GM23338 (cell line): ENCODE measurements around the gene EFHC2. TPM values are rescaled to one million over a fixed set of nuclear protein-coding genes. Genes with fewer than 3 reads are reported as not detected.

Source experiments
- ATAC-seq: fragments of 200-7000 bp; cut with Tn5 transposase; 3 replicates; pipeline ENCODE4 v1.9.1; 2020
- DNase-seq: peaks from one replicate; pipeline ENCODE4 v3.0.0-alpha.2; 2015; ENCODE audit warnings: low spot score
- H2AFZ ChIP-seq: fragments of 200-600 bp; sonication (generic); 2 replicates; pipeline ENCODE4 v1.8.0; 2016; ENCODE audit warnings: antibody characterized with exemption, mild to moderate bottlenecking, moderate library complexity
- H3F3A ChIP-seq: fragments of 200-600 bp; sonication (generic); replicated peaks from 2 replicates; pipeline ENCODE4 v1.8.0; 2017; ENCODE audit warnings: antibody characterized with exemption, mixed run types, low read depth
- H3K27ac ChIP-seq: fragments of 200-600 bp; sonication (generic); 2 replicates; pipeline ENCODE4 v1.6.1; 2016; ENCODE audit warnings: low read depth
- H3K27me3 ChIP-seq: fragments of 200-600 bp; sonication (generic); 2 replicates; pipeline ENCODE4 v1.8.0; 2016; ENCODE audit warnings: mild to moderate bottlenecking, mixed run types, moderate library complexity; ENCODE audit not compliant: insufficient read depth
- H3K36me3 ChIP-seq: fragments of 200-600 bp; sonication (generic); 2 replicates; pipeline ENCODE4 v1.8.0; 2016; ENCODE audit warnings: mild to moderate bottlenecking; ENCODE audit not compliant: insufficient read depth
- H3K4me1 ChIP-seq: fragments of 200-600 bp; sonication (generic); 2 replicates; pipeline ENCODE4 v1.8.0; 2016; ENCODE audit warnings: mild to moderate bottlenecking, moderate library complexity; ENCODE audit not compliant: insufficient read depth
- H3K4me2 ChIP-seq: fragments of 200-600 bp; sonication (generic); 2 replicates; pipeline ENCODE4 v1.7.1; 2017; ENCODE audit warnings: mixed run types
- H3K4me3 ChIP-seq: fragments of 200-600 bp; sonication (generic); 2 replicates; pipeline ENCODE4 v1.6.1; 2016; ENCODE audit warnings: mixed run types
- H3K79me2 ChIP-seq: fragments of 200-600 bp; sonication (generic); replicated peaks from 2 replicates; pipeline ENCODE4 v1.8.0; 2017; ENCODE audit warnings: mild to moderate bottlenecking; ENCODE audit not compliant: insufficient read depth
- H3K9me2 ChIP-seq: fragments of 200-600 bp; sonication (generic); 2 replicates; pipeline ENCODE4 v1.8.0; 2017; ENCODE audit not compliant: insufficient read depth
- H4K20me1 ChIP-seq: fragments of 200-600 bp; sonication (generic); replicated peaks from 2 replicates; pipeline ENCODE4 v1.8.0; 2017; ENCODE audit warnings: mild to moderate bottlenecking; ENCODE audit not compliant: insufficient read depth
- H3K27ac Mint-ChIP-seq: 2 replicates; pipeline ENCODE4 v1.8.0; 2020; ENCODE audit warnings: inconsistent platforms, mild to moderate bottlenecking, moderate library complexity, mixed read lengths
- H3K27me3 Mint-ChIP-seq: 3 replicates; pipeline ENCODE4 v1.8.0; 2022; ENCODE audit warnings: low read depth, mild to moderate bottlenecking, moderate library complexity, mixed read lengths, inconsistent platforms; ENCODE audit not compliant: insufficient read depth, poor library complexity
- H3K36me3 Mint-ChIP-seq: 3 replicates; pipeline ENCODE4 v1.8.0; 2021; ENCODE audit warnings: low read depth, mild to moderate bottlenecking, inconsistent platforms, moderate library complexity, mixed read lengths
- H3K4me1 Mint-ChIP-seq: 3 replicates; pipeline ENCODE4 v1.8.0; 2020; ENCODE audit warnings: mild to moderate bottlenecking, inconsistent platforms, mixed read lengths
- H3K4me3 Mint-ChIP-seq: 3 replicates; pipeline ENCODE4 v1.8.0; 2021; ENCODE audit warnings: moderate library complexity, mild to moderate bottlenecking, inconsistent platforms, mixed read lengths
- H3K9me3 Mint-ChIP-seq: 3 replicates; pipeline ENCODE4 v1.8.0; 2020; ENCODE audit warnings: moderate library complexity, mild to moderate bottlenecking, inconsistent platforms, mixed read lengths
- CTCF ChIP-seq, 2 experiments: fragments of 200-600 bp in 1 of 2; sonication (generic) in 1 of 2; conservative IDR thresholded peaks; 2 replicates each; pipeline versions ENCODE4 v1.5.1 to v1.6.1; 2016 to 2017; ENCODE audit warnings: antibody characterized with exemption in 2 of 2, low read depth in 2 of 2, mild to moderate bottlenecking in 2 of 2, moderate library complexity in 1 of 2
- EZH2 ChIP-seq: fragments of 200-600 bp; sonication (generic); IDR thresholded peaks from one replicate; pipeline ENCODE4 v1.8.0; 2017; ENCODE audit warnings: antibody characterized with exemption, mild to moderate bottlenecking, low read depth; ENCODE audit not compliant: unreplicated experiment
- EZH2phosphoT487 ChIP-seq: fragments of 200-600 bp; sonication (generic); IDR thresholded peaks from one replicate; pipeline ENCODE4 v1.8.1; 2018; ENCODE audit warnings: antibody characterized with exemption; ENCODE audit not compliant: unreplicated experiment
- JUNB ChIP-seq: IDR thresholded peaks from one replicate; pipeline ENCODE4 v1.6.1; 2016; ENCODE audit warnings: antibody characterized with exemption; ENCODE audit not compliant: unreplicated experiment
- NANOG ChIP-seq: IDR thresholded peaks from 2 replicates; pipeline ENCODE4 v1.6.1; 2016; ENCODE audit warnings: antibody characterized with exemption, borderline replicate concordance
- STAT1 ChIP-seq: IDR thresholded peaks from one replicate; pipeline ENCODE4 v1.6.1; 2016; ENCODE audit warnings: antibody characterized with exemption; ENCODE audit not compliant: unreplicated experiment
- ZNF114 ChIP-seq: fragments of 250-450 bp; sonication (Bioruptor Pico); IDR thresholded peaks from 2 replicates; pipeline ENCODE4 v1.5.0; 2020; ENCODE audit warnings: mild to moderate bottlenecking, moderate library complexity
- ZNF331 ChIP-seq: fragments of 250-450 bp; sonication (Bioruptor Pico); IDR thresholded peaks from 2 replicates; pipeline ENCODE4 v1.5.0; 2020; ENCODE audit warnings: low read depth, mild to moderate bottlenecking, moderate library complexity
- polyA plus RNA-seq: library from polyadenylated mRNA; unstranded; fragments of >200 nt; fragmentation: Nextera tagmentation; extraction: Ambion mirVana; gene quantifications from 2 replicates; pipeline ENCODE4 v1.2.1, GENCODE V29; 2016
- total RNA-seq: library from RNA; depleted of rRNA; stranded (reverse); fragments of >200 nt; shearing (Covaris generic); gene quantifications from 2 replicates; pipeline ENCODE4 v1.2.3, GENCODE V29; 2014
- TF ChIP-seq, protein P1 (sequence below): IDR thresholded peaks from 2 replicates; pipeline ENCODE4 v1.6.1; 2016; ENCODE audit warnings: antibody characterized with exemption
- TF ChIP-seq, protein P2 (sequence below): IDR thresholded peaks from one replicate; pipeline ENCODE4 v1.6.1; 2018; ENCODE audit warnings: antibody characterized with exemption; ENCODE audit not compliant: unreplicated experiment

Gene EFHC2
- total and polyA plus RNA-seq, 2 experiments from 2014 or later: 3.1 to 3.2 TPM

- TF ChIP-seq CTCF (conservative IDR thresholded peaks at IDR 0.05; ENCODE audit: low read depth in 2 of 2) (no peak), EZH2phosphoT487 (no peak), STAT1 (no peak), JUNB (no peak), NANOG (no peak), EZH2 (no peak), ZNF331 (CRISPR knock-in tag) (no peak)
- TF ChIP-seq, protein P1, sequence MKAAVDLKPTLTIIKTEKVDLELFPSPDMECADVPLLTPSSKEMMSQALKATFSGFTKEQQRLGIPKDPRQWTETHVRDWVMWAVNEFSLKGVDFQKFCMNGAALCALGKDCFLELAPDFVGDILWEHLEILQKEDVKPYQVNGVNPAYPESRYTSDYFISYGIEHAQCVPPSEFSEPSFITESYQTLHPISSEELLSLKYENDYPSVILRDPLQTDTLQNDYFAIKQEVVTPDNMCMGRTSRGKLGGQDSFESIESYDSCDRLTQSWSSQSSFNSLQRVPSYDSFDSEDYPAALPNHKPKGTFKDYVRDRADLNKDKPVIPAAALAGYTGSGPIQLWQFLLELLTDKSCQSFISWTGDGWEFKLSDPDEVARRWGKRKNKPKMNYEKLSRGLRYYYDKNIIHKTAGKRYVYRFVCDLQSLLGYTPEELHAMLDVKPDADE: no peak
- TF ChIP-seq, protein P2, sequence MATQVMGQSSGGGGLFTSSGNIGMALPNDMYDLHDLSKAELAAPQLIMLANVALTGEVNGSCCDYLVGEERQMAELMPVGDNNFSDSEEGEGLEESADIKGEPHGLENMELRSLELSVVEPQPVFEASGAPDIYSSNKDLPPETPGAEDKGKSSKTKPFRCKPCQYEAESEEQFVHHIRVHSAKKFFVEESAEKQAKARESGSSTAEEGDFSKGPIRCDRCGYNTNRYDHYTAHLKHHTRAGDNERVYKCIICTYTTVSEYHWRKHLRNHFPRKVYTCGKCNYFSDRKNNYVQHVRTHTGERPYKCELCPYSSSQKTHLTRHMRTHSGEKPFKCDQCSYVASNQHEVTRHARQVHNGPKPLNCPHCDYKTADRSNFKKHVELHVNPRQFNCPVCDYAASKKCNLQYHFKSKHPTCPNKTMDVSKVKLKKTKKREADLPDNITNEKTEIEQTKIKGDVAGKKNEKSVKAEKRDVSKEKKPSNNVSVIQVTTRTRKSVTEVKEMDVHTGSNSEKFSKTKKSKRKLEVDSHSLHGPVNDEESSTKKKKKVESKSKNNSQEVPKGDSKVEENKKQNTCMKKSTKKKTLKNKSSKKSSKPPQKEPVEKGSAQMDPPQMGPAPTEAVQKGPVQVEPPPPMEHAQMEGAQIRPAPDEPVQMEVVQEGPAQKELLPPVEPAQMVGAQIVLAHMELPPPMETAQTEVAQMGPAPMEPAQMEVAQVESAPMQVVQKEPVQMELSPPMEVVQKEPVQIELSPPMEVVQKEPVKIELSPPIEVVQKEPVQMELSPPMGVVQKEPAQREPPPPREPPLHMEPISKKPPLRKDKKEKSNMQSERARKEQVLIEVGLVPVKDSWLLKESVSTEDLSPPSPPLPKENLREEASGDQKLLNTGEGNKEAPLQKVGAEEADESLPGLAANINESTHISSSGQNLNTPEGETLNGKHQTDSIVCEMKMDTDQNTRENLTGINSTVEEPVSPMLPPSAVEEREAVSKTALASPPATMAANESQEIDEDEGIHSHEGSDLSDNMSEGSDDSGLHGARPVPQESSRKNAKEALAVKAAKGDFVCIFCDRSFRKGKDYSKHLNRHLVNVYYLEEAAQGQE: no peak
Observed at GRCh38 chrX:44157858-44158257, 185.6 kb downstream of the EFHC2 start (continued).

- Mint-ChIP-seq H3K27ac (no peak overlapping the region), H3K4me3 (no peak overlapping the region), H3K36me3 (no peaks in the 10 kb centered on the region; the same call in 2 of the 3 replicates), H3K9me3 (no peaks in the 10 kb centered on the region), H3K4me1 (peaks cover 10% of the 10 kb centered on the region), H3K27me3 (no peaks in the 10 kb centered on the region)
- Histone ChIP-seq H3K4me3 (no peak overlapping the region), H3F3A (no peaks in the 10 kb centered on the region), H3K36me3 (no peaks in the 10 kb centered on the region), H4K20me1 (no peaks in the 10 kb centered on the region), H3K9me2 (no peaks in the 10 kb centered on the region), H3K79me2 (no peaks in the 10 kb centered on the region), H3K4me1 (no peaks in the 10 kb centered on the region), H3K27ac (no peak overlapping the region), H2AFZ (no peak overlapping the region), H3K27me3 (no peaks in the 10 kb centered on the region), H3K4me2 (no peak overlapping the region)
- no peak for ATAC-seq
- no peak for DNase-seq
- no peak for TF ChIP-seq ZNF114 (CRISPR knock-in tag)
- TF ChIP-seq, protein P1: no peak
- TF ChIP-seq, protein P2: no peak
- TF ChIP-seq JUNB: no peak
- no peak for TF ChIP-seq STAT1
- no peak for TF ChIP-seq CTCF (conservative IDR thresholded peaks at IDR 0.05; ENCODE audit: low read depth in 2 of 2)
Observed at GRCh38 chrX:44157283-44157682, 186.2 kb downstream of the EFHC2 start.
